Measurements from ENCODE around the gene CXCR3.

DNA sequence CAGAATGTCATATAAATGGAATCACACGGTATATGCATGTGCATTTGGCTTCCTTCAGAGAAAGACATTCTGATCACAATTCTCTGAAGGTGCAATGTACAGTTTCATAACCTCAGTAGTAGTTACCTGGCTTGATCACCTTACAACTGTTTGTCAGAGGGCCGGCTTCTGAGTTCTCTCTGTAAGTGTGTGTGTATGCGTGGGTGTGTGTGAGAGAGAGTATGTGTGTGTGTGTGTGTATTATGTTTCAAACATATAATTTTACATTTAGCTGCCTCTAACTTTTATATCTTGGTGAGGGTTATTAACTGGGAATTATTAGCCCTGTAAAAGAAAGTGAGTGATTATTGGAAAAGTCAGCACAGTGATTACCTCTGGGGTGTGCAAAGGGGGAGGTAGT lies 41.0 kb upstream of the CXCR3 start:
- TF ChIP-seq, protein P1, sequence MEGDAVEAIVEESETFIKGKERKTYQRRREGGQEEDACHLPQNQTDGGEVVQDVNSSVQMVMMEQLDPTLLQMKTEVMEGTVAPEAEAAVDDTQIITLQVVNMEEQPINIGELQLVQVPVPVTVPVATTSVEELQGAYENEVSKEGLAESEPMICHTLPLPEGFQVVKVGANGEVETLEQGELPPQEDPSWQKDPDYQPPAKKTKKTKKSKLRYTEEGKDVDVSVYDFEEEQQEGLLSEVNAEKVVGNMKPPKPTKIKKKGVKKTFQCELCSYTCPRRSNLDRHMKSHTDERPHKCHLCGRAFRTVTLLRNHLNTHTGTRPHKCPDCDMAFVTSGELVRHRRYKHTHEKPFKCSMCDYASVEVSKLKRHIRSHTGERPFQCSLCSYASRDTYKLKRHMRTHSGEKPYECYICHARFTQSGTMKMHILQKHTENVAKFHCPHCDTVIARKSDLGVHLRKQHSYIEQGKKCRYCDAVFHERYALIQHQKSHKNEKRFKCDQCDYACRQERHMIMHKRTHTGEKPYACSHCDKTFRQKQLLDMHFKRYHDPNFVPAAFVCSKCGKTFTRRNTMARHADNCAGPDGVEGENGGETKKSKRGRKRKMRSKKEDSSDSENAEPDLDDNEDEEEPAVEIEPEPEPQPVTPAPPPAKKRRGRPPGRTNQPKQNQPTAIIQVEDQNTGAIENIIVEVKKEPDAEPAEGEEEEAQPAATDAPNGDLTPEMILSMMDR (IDR thresholded peaks at IDR 0.05): no peak
- TF ChIP-seq ZFX (IDR thresholded peaks at IDR 0.05; ENCODE audit: borderline replicate concordance): no peak
